CD4-positive, CD25-positive, alpha-beta regulatory T cell (primary cell): ENCODE data around the gene SLAMF1. TPM values are rescaled to one million over a fixed set of nuclear protein-coding genes. Genes with fewer than 3 reads are reported as not detected.
"Not testable (repeated sequence)": the region's sequence is repeated elsewhere in the genome, so short reads cannot be mapped to it uniquely, and the experiment has no call there.

ENCODE experiments used
- ATAC-seq, 2 donors: fragments of 150-1000 bp; cut with Tn5 transposase; one replicate each; pipeline ENCODE4 v1.10.0; 2021; ENCODE audit warnings: low read depth in 2 of 2, moderate number of reproducible peaks in 2 of 2, moderate library complexity in 1 of 2
- DNase-seq, 3 donors: peaks; one replicate each; pipeline versions ENCODE4 v3.0.0 to v3.0.0-alpha.2; 2012 to 2022; ENCODE audit warnings: mixed read lengths in 1 of 3
- H3K27ac ChIP-seq: one replicate; pipeline ENCODE4 v1.7.0; 2013; ENCODE audit warnings: mild to moderate bottlenecking, low read length; ENCODE audit not compliant: insufficient read depth, poor library complexity, severe bottlenecking
- H3K27me3 ChIP-seq: one replicate; pipeline ENCODE4 v1.7.0; 2013; ENCODE audit warnings: low read length; ENCODE audit not compliant: control insufficient read depth, insufficient read depth
- H3K36me3 ChIP-seq: one replicate; pipeline ENCODE4 v1.7.0; 2013; ENCODE audit warnings: mild to moderate bottlenecking, low read length, moderate library complexity; ENCODE audit not compliant: control insufficient read depth, insufficient read depth
- H3K4me1 ChIP-seq: 2 replicates; pipeline ENCODE4 v1.7.0; 2013; ENCODE audit warnings: mild to moderate bottlenecking, low read length; ENCODE audit not compliant: insufficient read depth, control insufficient read depth, poor library complexity, severe bottlenecking
- H3K4me3 ChIP-seq: one replicate; pipeline ENCODE4 v1.7.0; 2013; ENCODE audit warnings: low read depth, mild to moderate bottlenecking, low read length, moderate library complexity
- H3K9me3 ChIP-seq, 2 experiments: 1 replicate in 1 of 2; 2 replicates in 1 of 2; pipeline ENCODE4 v1.7.0; 2013; ENCODE audit warnings: low read length in 2 of 2, mild to moderate bottlenecking in 1 of 2, moderate library complexity in 1 of 2; ENCODE audit not compliant: control insufficient read depth in 2 of 2
- H3K27ac Mint-ChIP-seq, 3 donors: one replicate each; pipeline ENCODE4 v1.8.0; 2020 to 2022; ENCODE audit warnings: mild to moderate bottlenecking in 3 of 3, mixed read lengths in 3 of 3, moderate library complexity in 2 of 3
- H3K27me3 Mint-ChIP-seq: one replicate; pipeline ENCODE4 v1.8.0; 2022; ENCODE audit warnings: mild to moderate bottlenecking, mixed read lengths
- H3K36me3 Mint-ChIP-seq: one replicate; pipeline ENCODE4 v1.8.0; 2020; ENCODE audit warnings: mixed read lengths
- H3K4me1 Mint-ChIP-seq, 4 donors: one replicate each; pipeline ENCODE4 v1.8.0; 2020 to 2022; ENCODE audit warnings: mixed read lengths in 4 of 4, mild to moderate bottlenecking in 1 of 4
- H3K4me3 Mint-ChIP-seq, 4 donors: one replicate each; pipeline ENCODE4 v1.8.0; 2020 to 2022; ENCODE audit warnings: mild to moderate bottlenecking in 4 of 4, mixed read lengths in 4 of 4, moderate library complexity in 3 of 4
- H3K9me3 Mint-ChIP-seq, 7 donors: one replicate each; pipeline ENCODE4 v1.8.0; 2020 to 2022; ENCODE audit warnings: mixed read lengths in 7 of 7, mild to moderate bottlenecking in 3 of 7, moderate library complexity in 2 of 7
- polyA plus RNA-seq, 4 donors: library from polyadenylated mRNA; unstranded; fragments of 300-500 nt; fragmentation: Illumina TruSeq; gene quantifications; one replicate each; pipeline ENCODE4 v1.2.3, GENCODE V29; 2021
- total RNA-seq: library from RNA; stranded (reverse); gene quantifications from one replicate; pipeline ENCODE4 v1.2.3, GENCODE V29; 2022

SLAMF1 gene
- total and polyA plus RNA-seq, 5 donors from 2014 or later, result 33.5 to 70.3 (median 44.2) TPM

- ATAC-seq, result no peak
- peaks cover 42% of the 10 kb centered on the region for H3K36me3 Mint-ChIP-seq
- no peak overlapping the region for H3K27ac ChIP-seq
These were observed 41.6 kb downstream of the SLAMF1 start for GRCh38 chr1:160605205-160605604.

GRCh38 chr1:160597705-160598104 is 49.1 kb downstream of the SLAMF1 start:
- DNase-seq (no peak), ATAC-seq (no peak)
- H3K27me3 ChIP-seq, result no peaks in the 10 kb centered on the region
- H3K4me1 Mint-ChIP-seq, result peaks cover 0 to 6% (median 5%) of the 10 kb centered on the region in 4 donors
- H3K4me1 ChIP-seq, result no peaks in the 10 kb centered on the region
- H3K27me3 Mint-ChIP-seq, result peaks cover 12% of the 10 kb centered on the region
- H3K27ac ChIP-seq, result no peak overlapping the region
- H3K9me3 ChIP-seq, result peaks cover 3 to 4% of the 10 kb centered on the region in 2 experiments
- H3K36me3 ChIP-seq, result no peaks in the 10 kb centered on the region
- peaks cover 0 to 33% (median 4%) of the 10 kb centered on the region in 7 donors for H3K9me3 Mint-ChIP-seq
- peaks cover 25% of the 10 kb centered on the region for H3K36me3 Mint-ChIP-seq
- H3K4me3 Mint-ChIP-seq, result no peak overlapping the region
- peak overlapping the region in 2 of 3 donors; percentile 25 to 32 for H3K27ac Mint-ChIP-seq
- no peak overlapping the region for H3K4me3 ChIP-seq

More at GRCh38 chr1:160605205-160605604, 41.6 kb downstream of the SLAMF1 start:
- H3K9me3 ChIP-seq, result peaks cover 4 to 5% of the 10 kb centered on the region in 2 experiments
- H3K36me3 ChIP-seq, result peaks cover 31% of the 10 kb centered on the region
- no peaks in the 10 kb centered on the region for H3K27me3 ChIP-seq
- no peak overlapping the region for H3K4me3 Mint-ChIP-seq
- H3K27ac Mint-ChIP-seq, result peak overlapping the region in 2 of 3 donors; percentile 21 to 38
- H3K9me3 Mint-ChIP-seq, result peaks cover 0 to 28% (median 9%) of the 10 kb centered on the region in 7 donors
- H3K4me1 ChIP-seq, result peaks cover 11% of the 10 kb centered on the region
- no peak overlapping the region for H3K4me3 ChIP-seq
- H3K4me1 Mint-ChIP-seq, result peaks cover 8 to 32% (median 24%) of the 10 kb centered on the region in 4 donors
- H3K27me3 Mint-ChIP-seq, result peaks cover 8% of the 10 kb centered on the region
- DNase-seq, result no peak

GRCh38 chr1:160597051-160597450 is 49.8 kb downstream of the SLAMF1 start:
- peaks cover 0 to 29% (median 6%) of the 10 kb centered on the region in 7 donors for H3K9me3 Mint-ChIP-seq
- peaks cover 3 to 4% of the 10 kb centered on the region in 2 experiments for H3K9me3 ChIP-seq
- H3K4me3 ChIP-seq, result no peak overlapping the region
- no peak overlapping the region for H3K27ac Mint-ChIP-seq
- DNase-seq (no peak), ATAC-seq (no peak)
- H3K4me3 Mint-ChIP-seq, result no peak overlapping the region
- peaks cover 21% of the 10 kb centered on the region for H3K36me3 Mint-ChIP-seq
- no peaks in the 10 kb centered on the region for H3K36me3 ChIP-seq
- no peaks in the 10 kb centered on the region for H3K4me1 ChIP-seq
- H3K27me3 Mint-ChIP-seq, result peaks cover 12% of the 10 kb centered on the region
- no peak overlapping the region for H3K27ac ChIP-seq
- peaks cover 0 to 10% (median 6%) of the 10 kb centered on the region in 4 donors for H3K4me1 Mint-ChIP-seq
- H3K27me3 ChIP-seq, result no peaks in the 10 kb centered on the region

GRCh38 chr1:160590488-160590887 is 56.4 kb downstream of the SLAMF1 start:
- Mint-ChIP-seq H3K36me3 (peaks cover 10% of the 10 kb centered on the region), H3K4me1 (peaks cover 8 to 10% (median 9%) of the 10 kb centered on the region in 4 donors), H3K27ac (no peak overlapping the region), H3K4me3 (no peak overlapping the region), H3K9me3 (peaks cover 0 to 13% (median 3%) of the 10 kb centered on the region in 7 donors), H3K27me3 (peaks cover 4% of the 10 kb centered on the region)
- no peak overlapping the region for H3K4me3 ChIP-seq
- no peaks in the 10 kb centered on the region for H3K4me1 ChIP-seq
- ATAC-seq, result no peak
- H3K36me3 ChIP-seq, result no peaks in the 10 kb centered on the region
- no peaks in the 10 kb centered on the region for H3K9me3 ChIP-seq
- H3K27me3 ChIP-seq, result no peaks in the 10 kb centered on the region
- no peak overlapping the region for H3K27ac ChIP-seq
- DNase-seq, result no peak

GRCh38 chr1:160588468-160588867 is 58.4 kb downstream of the SLAMF1 start:
- Mint-ChIP-seq H3K9me3 (peaks cover 0 to 13% (median 3%) of the 10 kb centered on the region in 7 donors), H3K36me3 (peaks cover 3% of the 10 kb centered on the region), H3K27ac (peak overlapping the region in 1 of 3 donors; percentile 29), H3K27me3 (no peaks in the 10 kb centered on the region), H3K4me1 (peaks cover 11 to 21% (median 16%) of the 10 kb centered on the region in 4 donors), H3K4me3 (no peak overlapping the region)
- H3K27ac ChIP-seq, result no peak overlapping the region
- H3K27me3 ChIP-seq, result no peaks in the 10 kb centered on the region
- no peaks in the 10 kb centered on the region for H3K36me3 ChIP-seq
- ATAC-seq (no peak), DNase-seq (no peak)
- no peaks in the 10 kb centered on the region for H3K9me3 ChIP-seq
- no peak overlapping the region for H3K4me3 ChIP-seq
- H3K4me1 ChIP-seq, result no peaks in the 10 kb centered on the region

GRCh38 chr1:160584784-160585183 is 62.1 kb downstream of the SLAMF1 start:
- peak overlapping the region; percentile 0 for H3K4me3 ChIP-seq
- H3K36me3 Mint-ChIP-seq, result no peaks in the 10 kb centered on the region
- peaks cover 0 to 10% (median 0%) of the 10 kb centered on the region in 7 donors for H3K9me3 Mint-ChIP-seq
- H3K4me1 ChIP-seq, result peaks cover 7% of the 10 kb centered on the region
- H3K27ac ChIP-seq, result no peak overlapping the region
- no peaks in the 10 kb centered on the region for H3K27me3 ChIP-seq
- no peaks in the 10 kb centered on the region for H3K9me3 ChIP-seq
- H3K27ac Mint-ChIP-seq, result no peak overlapping the region
- ATAC-seq (no peak), DNase-seq (no peak)
- H3K4me1 Mint-ChIP-seq, result peaks cover 21 to 37% (median 25%) of the 10 kb centered on the region in 4 donors
- peak overlapping the region in 1 of 4 donors; percentile 13 for H3K4me3 Mint-ChIP-seq
- H3K36me3 ChIP-seq, result no peaks in the 10 kb centered on the region
- H3K27me3 Mint-ChIP-seq, result no peaks in the 10 kb centered on the region

GRCh38 chr1:160582976-160583375 is 63.9 kb downstream of the SLAMF1 start:
- Mint-ChIP-seq H3K4me3 (peak overlapping the region in 1 of 4 donors; percentile 33), H3K27ac (peak overlapping the region in 2 of 3 donors; percentile 18 to 42), H3K4me1 (peaks cover 23 to 45% (median 36%) of the 10 kb centered on the region in 4 donors)
- H3K9me3 Mint-ChIP-seq, ATAC-seq, DNase-seq, H3K36me3 Mint-ChIP-seq, H3K27ac ChIP-seq, H3K9me3 ChIP-seq, H3K36me3 ChIP-seq, H3K27me3 Mint-ChIP-seq, H3K4me3 ChIP-seq, H3K27me3 ChIP-seq: not testable (repeated sequence)
- H3K4me1 ChIP-seq, result peaks cover 14% of the 10 kb centered on the region

GRCh38 chr1:160581961-160582360 is 64.9 kb downstream of the SLAMF1 start:
- no peaks in the 10 kb centered on the region for H3K36me3 ChIP-seq
- peak overlapping the region in 1 of 4 donors; percentile 6 for H3K4me3 Mint-ChIP-seq
- peaks cover 0 to 10% (median 0%) of the 10 kb centered on the region in 7 donors for H3K9me3 Mint-ChIP-seq
- no peaks in the 10 kb centered on the region for H3K27me3 ChIP-seq
- H3K27ac Mint-ChIP-seq, result peak overlapping the region in 2 of 3 donors; percentile 10 to 92
- no peak overlapping the region for H3K27ac ChIP-seq
- ATAC-seq (no peak), DNase-seq (no peak)
- peaks cover 15% of the 10 kb centered on the region for H3K4me1 ChIP-seq
- H3K36me3 Mint-ChIP-seq, result peaks cover 4% of the 10 kb centered on the region
- H3K27me3 Mint-ChIP-seq, result no peaks in the 10 kb centered on the region
- H3K4me3 ChIP-seq, result no peak overlapping the region
- H3K4me1 Mint-ChIP-seq, result peaks cover 29 to 54% (median 42%) of the 10 kb centered on the region in 4 donors
- no peaks in the 10 kb centered on the region for H3K9me3 ChIP-seq
